ENCODE measurements around the gene DYNC2LI1.

The DYNC2LI1 gene

DNA sequence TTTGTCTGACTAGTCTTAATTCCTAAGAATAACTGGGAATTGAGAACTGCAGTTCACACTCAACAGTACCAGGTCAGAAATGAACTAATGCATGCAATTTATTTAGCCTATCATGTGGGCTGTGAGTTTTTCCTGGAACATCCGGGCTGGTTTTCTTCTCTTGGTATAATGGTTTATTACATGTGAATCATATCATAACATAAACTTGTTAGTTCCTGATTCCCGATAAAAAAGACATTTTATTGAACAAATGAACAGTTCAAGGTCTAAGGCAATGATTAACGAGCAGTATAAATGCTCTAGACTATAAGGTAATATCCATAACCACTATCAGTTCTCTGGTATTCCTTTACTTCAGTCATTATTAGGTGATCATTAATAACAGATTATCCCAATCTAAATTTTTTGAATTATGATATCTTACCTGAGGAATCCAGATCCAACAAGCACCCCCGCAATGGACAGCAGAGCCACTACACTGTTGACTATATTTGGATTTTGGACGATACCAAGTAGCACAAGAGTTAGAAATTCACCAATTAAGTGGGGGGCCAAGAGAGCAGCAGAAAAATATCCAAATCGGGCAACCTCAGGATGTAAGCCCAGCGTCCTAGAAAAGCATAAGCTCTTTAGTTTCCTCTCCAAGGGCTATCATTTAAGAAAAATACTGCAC lies 45.8 kb downstream of the DYNC2LI1 start:
- no peak for DNase-seq

DNA sequence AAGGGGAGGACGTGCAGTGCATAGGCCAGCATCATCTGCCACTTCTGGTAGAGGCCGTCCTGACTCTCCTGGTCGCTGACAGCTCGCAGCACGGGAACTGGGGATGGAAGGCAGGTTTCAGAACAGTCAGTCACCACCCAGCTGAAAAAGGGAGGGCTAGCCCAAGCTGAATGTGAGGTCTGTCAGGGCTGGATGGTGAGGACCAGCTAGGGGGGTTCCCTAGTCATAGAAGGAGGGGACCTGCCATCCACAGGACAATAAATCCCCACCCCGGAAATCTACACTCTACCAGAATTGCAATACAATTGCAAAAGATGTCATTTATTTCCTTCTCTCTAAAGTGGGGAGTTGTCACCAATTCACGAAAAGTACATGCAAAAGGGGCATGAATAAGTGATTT lies 49.0 kb downstream of the DYNC2LI1 start:
- DNase-seq = no peak

GRCh38 chr2:43823751-43824150 lies 49.9 kb downstream of the DYNC2LI1 start:
- no peak for DNase-seq

- DNase-seq = no peak
Measured at GRCh38 chr2:43824512-43824911, 50.7 kb downstream of the DYNC2LI1 start.

DNA sequence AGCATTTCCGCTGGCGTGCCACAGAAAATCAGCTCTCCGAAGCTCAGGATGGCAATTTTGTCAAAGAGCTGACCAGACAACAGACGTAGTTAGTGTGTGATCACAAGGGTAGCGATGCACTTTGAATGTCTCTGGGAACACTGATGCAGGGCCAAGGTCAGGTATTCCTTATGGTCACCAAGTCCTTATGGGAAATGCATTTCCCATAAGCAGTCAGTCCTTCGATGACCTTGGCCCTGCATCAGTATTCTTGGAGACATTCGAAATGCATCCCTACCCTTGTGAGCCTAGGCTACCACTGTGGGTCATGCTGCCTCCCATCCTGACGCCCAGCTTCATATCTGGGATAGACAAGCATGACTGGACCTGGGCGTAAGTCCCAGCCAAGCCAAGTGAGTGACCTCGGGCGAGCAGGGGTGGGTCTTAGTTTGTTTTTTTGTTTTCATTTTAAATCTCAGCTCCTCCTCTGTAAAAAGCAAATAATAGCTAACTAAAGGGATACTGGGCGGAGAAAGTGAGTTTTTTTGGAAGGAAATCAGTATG lies 51.2 kb downstream of the DYNC2LI1 start:
- no peak for DNase-seq

- no peak for DNase-seq
Measured at GRCh38 chr2:43825841-43826240, 52.0 kb downstream of the DYNC2LI1 start.

GRCh38 chr2:43826305-43827250 lies 52.7 kb downstream of the DYNC2LI1 start:
- no peak for DNase-seq

DNA sequence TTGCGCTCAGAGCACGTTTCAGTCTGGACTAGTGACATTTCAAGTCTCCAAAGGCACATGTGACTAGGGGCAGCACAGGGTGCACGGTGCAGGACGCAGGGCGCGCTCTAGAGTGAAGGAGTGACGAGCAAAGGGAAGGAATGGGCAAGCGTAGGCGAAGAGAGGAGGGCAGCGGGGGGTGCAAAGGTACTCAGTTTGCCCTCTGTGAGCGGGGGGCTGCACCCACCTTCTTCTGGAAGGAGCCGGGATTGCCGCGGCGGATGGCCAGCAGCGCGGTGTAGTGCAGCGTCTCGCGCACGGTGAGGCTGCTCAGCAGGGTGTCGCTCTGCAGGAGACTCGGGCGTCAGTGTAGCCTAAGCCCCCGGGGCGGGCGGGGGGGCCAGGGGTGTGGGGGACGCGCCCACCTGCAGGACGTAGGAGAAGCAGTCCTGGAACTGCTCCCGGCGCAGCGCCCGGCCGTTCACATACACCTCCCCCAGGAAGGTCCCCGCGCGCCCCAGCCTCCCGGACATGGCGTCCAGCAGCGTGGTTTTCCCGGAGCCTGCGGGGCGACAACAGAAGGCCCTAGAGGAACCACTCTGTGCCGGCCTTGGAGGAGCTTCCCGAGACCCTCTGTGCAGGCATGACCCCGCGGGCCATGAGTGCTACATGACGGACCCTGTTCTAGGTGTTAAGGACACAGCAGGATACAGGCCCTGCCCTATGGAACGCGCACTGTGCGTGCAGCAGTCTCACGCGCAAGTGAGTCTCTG lies 57.9 kb downstream of the DYNC2LI1 start:
- DNase-seq = no peak

DNA sequence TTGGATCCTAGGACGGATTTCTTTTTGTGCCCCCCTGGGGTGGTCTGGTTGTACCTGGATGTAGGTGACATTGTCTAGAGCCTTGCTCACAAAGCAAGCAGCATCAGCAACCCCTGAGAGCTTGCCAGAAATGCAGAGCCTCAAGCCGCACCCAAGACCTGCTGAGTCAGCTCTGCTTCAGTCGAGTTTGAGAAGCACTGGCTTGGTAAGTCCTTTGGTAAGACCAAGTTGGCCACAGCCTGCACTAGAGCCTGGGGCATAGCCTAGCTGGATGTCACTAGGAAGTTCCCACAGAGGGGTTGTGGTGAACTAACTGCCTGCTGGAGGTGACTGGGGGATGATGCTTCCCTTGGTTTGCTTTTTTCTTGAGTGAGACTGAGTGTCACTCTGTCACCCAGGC lies 58.6 kb downstream of the DYNC2LI1 start:
- DNase-seq = no peak

DNA sequence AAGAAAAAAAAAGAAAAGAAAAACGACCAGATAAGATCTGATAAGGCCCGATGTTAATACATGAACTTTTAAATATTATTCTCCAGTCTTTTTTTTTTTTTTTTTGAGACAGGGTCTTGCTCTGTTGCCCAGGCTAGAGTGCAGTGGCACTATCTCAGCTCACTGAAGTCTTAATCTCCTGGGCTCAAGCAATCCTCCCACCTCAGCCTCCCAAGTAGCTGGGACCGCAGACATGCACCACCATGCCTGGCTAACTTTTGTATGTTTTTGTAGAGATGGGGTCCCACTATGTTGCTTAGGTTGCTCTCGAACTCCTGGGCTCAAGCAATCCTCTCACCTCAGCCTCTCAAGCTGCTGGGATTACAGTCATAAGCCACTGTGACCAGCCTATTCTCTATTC lies 63.2 kb downstream of the DYNC2LI1 start:
- DNase-seq = no peak

GRCh38 chr2:43837831-43838559 lies 64.2 kb downstream of the DYNC2LI1 start:
- DNase-seq = no peak

DNA sequence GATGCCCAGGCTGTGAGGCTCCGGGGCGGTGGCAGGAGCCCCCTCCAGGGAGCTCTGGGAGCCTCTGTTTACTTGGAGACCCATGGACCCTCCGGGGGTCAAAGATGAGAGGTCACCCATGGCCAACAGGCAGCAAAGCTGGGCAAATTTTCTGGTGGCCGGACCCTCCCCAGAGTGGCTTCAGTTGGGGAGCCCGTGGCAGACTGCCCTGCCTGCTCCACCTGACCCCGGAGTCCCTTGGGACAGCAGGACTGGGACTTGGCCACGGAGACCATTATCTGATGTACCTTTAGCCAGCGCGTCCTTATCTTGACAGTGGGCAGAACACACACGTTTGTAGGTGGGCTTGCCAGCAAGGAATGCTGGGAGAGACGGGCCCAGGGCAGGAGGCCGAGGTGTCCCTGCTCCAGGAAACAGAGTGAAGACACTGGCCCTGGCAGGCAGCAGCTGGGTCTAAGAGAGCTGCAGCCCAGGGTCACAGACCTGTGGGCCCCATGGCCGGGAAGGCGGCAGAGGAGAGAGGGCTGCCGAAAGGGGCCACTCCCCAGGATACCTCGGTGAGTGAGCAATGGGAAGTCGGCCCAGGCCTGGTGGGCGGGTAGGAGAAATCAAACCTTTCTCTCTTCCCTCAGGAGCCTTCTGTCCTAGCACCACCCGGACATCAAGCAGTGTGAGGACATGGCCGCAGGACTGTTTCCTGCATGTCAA lies 64.9 kb downstream of the DYNC2LI1 start, which contains the start of the genes ABCG5 and ABCG8:
Gene ABCG5, minus strand, starts transcription at position 280 of the 708 bp plus-strand sequence. Its CDS starts 160 bp downstream, at position 120.
Gene ABCG8, plus strand, starts transcription at position 412 of the 708 bp plus-strand sequence. Its CDS starts 83 bp downstream, at position 495.
- no peak for DNase-seq

DNA sequence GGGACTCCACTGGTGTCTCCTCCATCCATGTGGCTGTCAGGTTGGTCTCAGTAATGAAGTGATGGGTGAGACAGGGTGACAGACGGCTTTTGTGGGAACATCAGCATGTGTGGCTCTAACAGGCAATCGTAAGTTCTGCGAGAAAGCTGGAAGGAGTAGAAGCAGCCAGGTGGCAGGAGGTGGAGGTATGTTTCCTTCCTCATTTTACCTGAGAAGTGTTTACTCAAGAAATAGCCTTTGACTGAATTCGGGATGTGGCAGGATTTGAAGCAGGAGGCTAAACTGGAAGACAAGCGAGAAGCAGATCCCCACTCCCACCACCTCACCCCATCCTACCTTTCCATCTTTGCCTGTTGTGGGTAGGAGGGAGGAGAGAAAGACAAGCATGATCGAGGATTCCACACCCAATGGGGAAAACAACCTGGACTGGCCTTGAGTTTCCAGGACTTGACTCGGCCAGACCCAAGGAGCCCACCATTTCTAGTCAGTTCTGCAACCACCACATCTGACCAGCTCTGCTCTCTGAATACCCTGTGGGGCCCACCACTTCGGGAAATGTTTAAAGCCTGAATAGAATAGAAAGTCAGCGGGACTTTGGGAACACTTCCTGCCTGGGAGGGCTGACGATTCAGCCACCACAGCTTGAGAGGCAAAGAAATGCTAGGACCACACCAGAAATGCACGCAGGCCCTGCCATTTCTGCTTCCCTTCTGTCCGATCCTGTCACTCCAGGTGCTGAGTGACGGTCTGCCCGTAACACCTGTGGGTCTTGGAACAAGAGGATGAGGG lies 66.1 kb downstream of the DYNC2LI1 start:
- DNase-seq = no peak

DNA sequence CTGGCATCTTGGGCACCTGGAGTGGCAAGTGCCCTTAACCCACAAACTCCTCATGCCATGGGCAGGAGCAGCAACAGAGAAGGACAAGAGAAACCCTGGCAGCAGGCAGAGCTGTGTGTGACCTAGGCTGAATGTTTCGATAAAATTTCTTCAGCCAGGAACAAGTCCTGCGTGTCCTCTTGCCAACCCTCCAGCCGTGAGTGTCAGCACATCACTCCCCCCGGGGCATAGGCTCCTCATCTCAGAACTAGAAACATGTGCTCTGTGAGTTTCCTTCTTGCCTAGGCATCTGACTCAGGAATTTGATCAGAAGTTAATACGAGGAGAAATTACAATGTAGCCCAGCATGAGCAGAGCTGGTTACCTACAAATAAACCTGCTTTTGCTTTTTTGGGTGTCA lies 67.1 kb downstream of the DYNC2LI1 start:
- DNase-seq = no peak

GRCh38 chr2:43841949-43842865 lies 68.4 kb downstream of the DYNC2LI1 start:
- DNase-seq = no peak

DNA sequence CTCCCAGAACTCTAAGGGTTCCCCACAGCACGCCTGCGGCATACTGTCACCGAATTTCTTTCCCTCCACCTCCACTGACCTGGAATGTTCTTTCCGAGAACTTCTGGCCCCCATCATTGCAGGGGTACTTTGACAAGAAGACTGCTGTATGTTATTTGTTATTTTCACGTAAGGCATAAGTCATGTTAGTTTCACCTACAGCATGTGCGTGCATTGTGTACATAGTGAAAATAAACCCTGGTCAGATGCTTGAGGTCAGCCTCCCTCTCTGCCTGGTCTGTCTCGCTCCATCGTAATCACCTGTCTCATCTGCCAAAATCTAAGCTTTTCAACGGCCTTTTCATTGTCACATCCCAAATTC lies 69.0 kb downstream of the DYNC2LI1 start:
- DNase-seq = no peak

- DNase-seq = no peak
Measured at GRCh38 chr2:43845181-43845580, 71.3 kb downstream of the DYNC2LI1 start.

GRCh38 chr2:43846140-43846793 lies 72.4 kb downstream of the DYNC2LI1 start:
- no peak for DNase-seq

DNA sequence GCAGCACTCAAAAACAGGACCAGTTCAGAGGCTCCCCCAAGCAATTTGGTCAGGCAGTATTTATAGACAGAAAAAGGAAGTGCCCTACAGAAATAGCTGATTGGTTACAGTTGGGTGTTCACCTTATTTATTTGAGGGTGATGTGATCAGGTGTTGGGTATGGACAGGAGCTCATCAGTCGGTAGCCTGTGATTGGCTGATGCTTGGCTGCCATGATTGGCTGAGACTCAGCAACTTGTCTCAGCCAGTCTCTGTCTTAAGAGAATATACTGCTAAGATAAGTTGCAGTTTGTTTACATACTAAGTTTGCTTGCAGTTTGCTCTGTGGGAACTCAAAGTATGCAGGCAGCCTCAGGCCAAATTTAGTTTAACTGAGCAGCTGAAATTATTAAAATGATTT lies 74.4 kb downstream of the DYNC2LI1 start:
- DNase-seq = no peak
